IMR-90 (cell line): ENCODE results near the gene ATP8B4. TPM values are rescaled to one million over a fixed set of nuclear protein-coding genes. Genes with fewer than 3 reads are reported as not detected.

Source experiments
- ATAC-seq: fragments of 200-7000 bp; cut with Tn5 transposase; 2 replicates; pipeline ENCODE4 v1.9.1; 2020; ENCODE audit warnings: low read depth, mild to moderate bottlenecking, moderate library complexity
- BruUV-seq: library from RNA; stranded (reverse); fragments of 400-500 nt; replicated peaks from 2 replicates; lab custom pipeline; 2021; lab: Mats Ljungman, UMichigan
- CTCF ChIA-PET: fragments of 300-600 bp; formaldehyde crosslinking; extraction: SDS; loops from one replicate; lab custom pipeline; 2021; ENCODE audit warnings: antibody characterized with exemption; lab: Yijun Ruan, JAX
- POLR2A ChIA-PET: fragments of 300-600 bp; sonication (Branson Sonifier 250); formaldehyde crosslinking; loops from one replicate; lab custom pipeline; 2022; ENCODE audit warnings: antibody characterized with exemption; ENCODE audit not compliant: unreplicated experiment; lab: Charles Lee
- DNase-seq: peaks from one replicate; pipeline ENCODE4 v3.0.0; 2013
- H2AFZ ChIP-seq: replicated peaks from 2 replicates; pipeline ENCODE3; 2013; ENCODE audit warnings: low read length, mild to moderate bottlenecking; ENCODE audit not compliant: poor library complexity
- H2AK5ac ChIP-seq: 2 replicates; pipeline ENCODE4 v1.6.1; 2013; ENCODE audit warnings: low read depth, low read length, inconsistent platforms
- H2AK9ac ChIP-seq: replicated peaks from 2 replicates; pipeline ENCODE3; 2013; ENCODE audit warnings: mild to moderate bottlenecking, low read depth, low read length, moderate library complexity; ENCODE audit not compliant: poor library complexity
- H2BK120ac ChIP-seq: 2 replicates; pipeline ENCODE4 v1.6.1; 2013; ENCODE audit warnings: low read depth, low read length, inconsistent platforms
- H2BK15ac ChIP-seq: 3 replicates; pipeline ENCODE4 v1.6.1; 2013; ENCODE audit warnings: low read depth, low read length, inconsistent platforms
- H2BK20ac ChIP-seq: 2 replicates; pipeline ENCODE4 v1.6.1; 2013; ENCODE audit warnings: low read depth, mild to moderate bottlenecking, inconsistent platforms, low read length, moderate library complexity
- H2BK5ac ChIP-seq: 2 replicates; pipeline ENCODE4 v1.6.1; 2013; ENCODE audit warnings: mild to moderate bottlenecking, low read depth, low read length, inconsistent platforms; ENCODE audit not compliant: poor library complexity, severe bottlenecking
- H3K14ac ChIP-seq: replicated peaks from 2 replicates; pipeline ENCODE4 v1.6.1; 2013; ENCODE audit warnings: low read depth, low read length, inconsistent platforms
- H3K18ac ChIP-seq: 2 replicates; pipeline ENCODE4 v1.6.1; 2013; ENCODE audit warnings: low read depth, low read length, control low read depth
- H3K23ac ChIP-seq: 2 replicates; pipeline ENCODE4 v1.6.1; 2013; ENCODE audit warnings: low read depth, low read length, inconsistent platforms
- H3K27ac ChIP-seq: 2 replicates; pipeline ENCODE4 v1.5.1; 2013; ENCODE audit warnings: mild to moderate bottlenecking, control low read depth, low read length; ENCODE audit not compliant: insufficient read depth
- H3K27me3 ChIP-seq: 2 replicates; pipeline ENCODE4 v1.6.1; 2013; ENCODE audit warnings: low read length; ENCODE audit not compliant: control insufficient read depth, insufficient read depth
- H3K36me3 ChIP-seq: 2 replicates; pipeline ENCODE4 v1.6.1; 2013; ENCODE audit warnings: low read length, mixed read lengths; ENCODE audit not compliant: control insufficient read depth, insufficient read depth
- H3K4ac ChIP-seq: 2 replicates; pipeline ENCODE4 v1.6.1; 2013; ENCODE audit warnings: low read depth, low read length, inconsistent platforms
- H3K4me1 ChIP-seq: 2 replicates; pipeline ENCODE4 v1.6.1; 2013; ENCODE audit warnings: low read length, mixed read lengths; ENCODE audit not compliant: control insufficient read depth, insufficient read depth
- H3K4me2 ChIP-seq: 2 replicates; pipeline ENCODE4 v1.6.1; 2013; ENCODE audit warnings: low read depth, mild to moderate bottlenecking, control low read depth, low read length, moderate library complexity
- H3K4me3 ChIP-seq: 2 replicates; pipeline ENCODE4 v1.5.1; 2013; ENCODE audit warnings: low read depth, mild to moderate bottlenecking, control low read depth, low read length, moderate library complexity; ENCODE audit not compliant: insufficient read depth
- H3K56ac ChIP-seq: 2 replicates; pipeline ENCODE4 v1.6.1; 2013; ENCODE audit warnings: low read length, inconsistent platforms; ENCODE audit not compliant: insufficient read depth; ENCODE audit errors: extremely low read depth
- H3K79me1 ChIP-seq, 2 experiments: 2 replicates each; pipeline ENCODE4 v1.6.1; 2013; ENCODE audit warnings: low read length in 2 of 2, inconsistent platforms in 1 of 2, low read depth in 1 of 2
- H3K9ac ChIP-seq: 2 replicates; pipeline ENCODE4 v1.6.1; 2013; ENCODE audit warnings: low read depth, low read length, control low read depth
- H3K9me1 ChIP-seq: 2 replicates; pipeline ENCODE4 v1.6.1; 2013; ENCODE audit warnings: low read length, inconsistent platforms; ENCODE audit not compliant: insufficient read depth
- H3K9me3 ChIP-seq: 2 replicates; pipeline ENCODE4 v1.6.1; 2013; ENCODE audit warnings: low read length; ENCODE audit not compliant: control insufficient read depth, insufficient read depth
- H4K20me1 ChIP-seq: 2 replicates; pipeline ENCODE4 v1.6.1; 2013; ENCODE audit warnings: low read length, inconsistent platforms; ENCODE audit not compliant: insufficient read depth
- H4K5ac ChIP-seq: 2 replicates; pipeline ENCODE4 v1.6.1; 2013; ENCODE audit warnings: mild to moderate bottlenecking, low read depth, low read length, control low read depth
- H4K8ac ChIP-seq, 2 experiments: 2 replicates each; pipeline ENCODE4 v1.6.1; 2013; ENCODE audit warnings: low read depth in 2 of 2, low read length in 2 of 2, control low read depth in 1 of 2, inconsistent platforms in 1 of 2
- H4K91ac ChIP-seq: 2 replicates; pipeline ENCODE4 v1.6.1; 2013; ENCODE audit warnings: low read depth, low read length, inconsistent platforms; ENCODE audit not compliant: insufficient read depth
- BHLHE40 ChIP-seq: fragments of 150-350 bp; IDR thresholded peaks from 2 replicates; pipeline ENCODE4 v1.6.1; 2016; ENCODE audit warnings: mild to moderate bottlenecking, low read depth, low read length
- CHD1 ChIP-seq: IDR thresholded peaks from 2 replicates; pipeline ENCODE4 v1.6.1; 2012; ENCODE audit warnings: low read depth, low read length, improper control_type of control experiment
- CTCF ChIP-seq: conservative IDR thresholded peaks from 2 replicates; pipeline ENCODE4 v1.5.1; 2012; ENCODE audit warnings: mild to moderate bottlenecking, low read depth, low read length, improper control_type of control experiment
- ELK1 ChIP-seq: fragments of 150-350 bp; IDR thresholded peaks from 2 replicates; pipeline ENCODE4 v1.6.1; 2016; ENCODE audit warnings: low read depth, mild to moderate bottlenecking, low read length, moderate library complexity, borderline replicate concordance
- FOS ChIP-seq: fragments of 150-350 bp; IDR thresholded peaks from 2 replicates; pipeline ENCODE4 v1.6.1; 2016; ENCODE audit warnings: low read depth, low read length
- MAFK ChIP-seq: IDR thresholded peaks from 2 replicates; pipeline ENCODE4 v1.6.1; 2012; ENCODE audit warnings: low read depth, low read length, improper control_type of control experiment
- MAZ ChIP-seq: IDR thresholded peaks from 2 replicates; pipeline ENCODE4 v1.6.1; 2012; ENCODE audit warnings: low read depth, mild to moderate bottlenecking, low read length, improper control_type of control experiment, moderate library complexity, borderline replicate concordance
- MXI1 ChIP-seq: IDR thresholded peaks from 2 replicates; pipeline ENCODE4 v1.6.1; 2012; ENCODE audit warnings: low read depth, mild to moderate bottlenecking, low read length, moderate library complexity, borderline replicate concordance
- NFE2L2 ChIP-seq: fragments of 150-350 bp; IDR thresholded peaks from 2 replicates; pipeline ENCODE4 v1.6.1; 2016; ENCODE audit warnings: low read depth, mild to moderate bottlenecking, low read length
- POLR2A ChIP-seq: IDR thresholded peaks from 2 replicates; pipeline ENCODE4 v1.6.1; 2012; ENCODE audit warnings: mild to moderate bottlenecking, low read depth, low read length
- RAD21 ChIP-seq: IDR thresholded peaks from 2 replicates; pipeline ENCODE4 v1.6.1; 2012; ENCODE audit warnings: low read length, improper control_type of control experiment
- RCOR1 ChIP-seq: IDR thresholded peaks from 2 replicates; pipeline ENCODE4 v1.6.1; 2012; ENCODE audit warnings: mild to moderate bottlenecking, low read length, improper control_type of control experiment; ENCODE audit not compliant: insufficient replicate concordance
- RFX5 ChIP-seq: IDR thresholded peaks from 2 replicates; pipeline ENCODE4 v1.8.0; 2012; ENCODE audit warnings: low read depth, mild to moderate bottlenecking, low read length, moderate library complexity
- SMC3 ChIP-seq: fragments of 150-350 bp; IDR thresholded peaks from 2 replicates; pipeline ENCODE4 v1.6.1; 2016; ENCODE audit warnings: low read depth, mild to moderate bottlenecking, antibody characterized with exemption, low read length, moderate library complexity
- USF2 ChIP-seq: fragments of 150-350 bp; IDR thresholded peaks from 2 replicates; pipeline ENCODE4 v1.6.1; 2017; ENCODE audit warnings: mild to moderate bottlenecking, antibody characterized with exemption, low read length, low read depth
- WGBS, 2 experiments: methylation state at CpG; one replicate each; pipeline versions ENCODE4 v1.1.5 to v1.1.7; 2013; ENCODE audit warnings: missing lambda C conversion rate in 2 of 2; ENCODE audit not compliant: insufficient read length in 1 of 2; ENCODE audit errors: extremely low coverage in 2 of 2; 5-methylcytosine and 5-hydroxymethylcytosine counted together
- dilution Hi-C: fragments of 300-500 bp; cut with HindIII; formaldehyde crosslinking; loops from one replicate; pipeline ENCODE4 v1.14.3; 2018; ENCODE audit warnings: low sequenced_read_pairs; ENCODE audit not compliant: unreplicated experiment
- in situ Hi-C: fragments of 300-500 bp; cut with MboI; formaldehyde crosslinking; loops from 3 replicates; pipeline ENCODE4 v1.14.3; 2019; ENCODE audit warnings: low sequenced_read_pairs, inconsistent platforms, mixed read lengths
- intact Hi-C: fragments of 100-400 bp; cut with micrococcal nuclease; formaldehyde crosslinking; loops from 2 replicates; pipeline ENCODE4 v1.10.0; 2022
- polyA plus RNA-seq, 3 experiments: library from polyadenylated mRNA; depleted of rRNA; stranded (reverse); fragments of >200 nt; gene quantifications; 2 replicates each; pipeline ENCODE4 v1.2.3, GENCODE V29; 2012; ENCODE audit warnings: low replicate concordance in 1 of 3
- total RNA-seq: library from RNA; depleted of rRNA; stranded (reverse); fragments of >200 nt; gene quantifications from 2 replicates; pipeline ENCODE4 v1.2.3, GENCODE V29; 2012

Gene ATP8B4
- total and polyA plus RNA-seq, 2 of the 4 experiments (the other 2 are of a cell fraction) = 0.12 to 0.54 TPM

- Histone ChIP-seq H3K14ac (no peak overlapping the region), H2AK9ac (no peak overlapping the region), H2BK5ac (no peak overlapping the region), H3K9ac (no peak overlapping the region), H2BK15ac (no peak overlapping the region), H3K36me3 (no peaks in the 10 kb centered on the region), H2AFZ (no peak overlapping the region), H3K27ac (no peak overlapping the region; the same call in 1 of the 2 replicates), H2BK120ac (no peak overlapping the region), H3K9me1 (no peaks in the 10 kb centered on the region), H3K4me1 (no peaks in the 10 kb centered on the region; the same call in 1 of the 2 replicates), H2BK20ac (no peak overlapping the region), H3K4me2 (no peak overlapping the region), H2AK5ac (no peak overlapping the region), H3K9me3 (no peaks in the 10 kb centered on the region), H4K20me1 (no peaks in the 10 kb centered on the region), H4K5ac (peak overlapping the region; percentile 8; the same call in 1 of the 2 replicates), H3K23ac (no peak overlapping the region), H3K27me3 (no peaks in the 10 kb centered on the region), H3K56ac (no peak overlapping the region), H3K18ac (peak overlapping the region; percentile 6; the same call in 1 of the 2 replicates), H4K8ac (no peak overlapping the region), H3K4ac (no peak overlapping the region), H4K91ac (no peak overlapping the region), H3K79me1 (no peaks in the 10 kb centered on the region), H3K4me3 (no peak overlapping the region)
- ATAC-seq (no peak), DNase-seq (no peak)
- ChIA-PET POLR2A (no interaction called here), CTCF (interaction anchor here (0.6 to 0.7 kb wide), 4 partner anchors 134 to 733 kb away, joined by 3 to 5 read pairs (median 3); no protein-coding TSS in a partner anchor)
- intact Hi-C loops (no loop called here), in situ Hi-C loops (no loop called here), dilution Hi-C loops (no loop called here)
- BruUV-seq = no TSS peak
- TF ChIP-seq MXI1 (no peak), MAFK (no peak), CTCF (no peak), SMC3 (no peak), NFE2L2 (no peak), USF2 (no peak), RFX5 (no peak), CHD1 (no peak), POLR2A (no peak), BHLHE40 (no peak), MAZ (no peak), FOS (no peak), ELK1 (no peak), RAD21 (no peak), RCOR1 (no peak)
- WGBS, 2 experiments = no CpG with 5 or more reads among the region's 7 CpGs
These were observed 231.2 kb downstream of the ATP8B4 start for GRCh38 chr15:49887659-49888322.
